HepG2 (cell line): Measurements from ENCODE around the gene MTARC1. TPM values are rescaled to one million over a fixed set of nuclear protein-coding genes. Genes with fewer than 3 reads are reported as not detected.
A peak's percentile ranks its signal among the peaks of the same experiment; 100 is the strongest.

ENCODE experiments used
- AKAP8 ChIP-seq: sonication (generic); formaldehyde crosslinking; IDR thresholded peaks from 2 replicates; pipeline ENCODE4 v1.5.1; 2020; ENCODE audit warnings: mild to moderate bottlenecking, missing genetic modification reagents
- BCL6 ChIP-seq: IDR thresholded peaks from 2 replicates; pipeline ENCODE4 v1.6.1; 2016; ENCODE audit warnings: missing genetic modification reagents, missing compliant biosample characterization
- CBFB ChIP-seq: sonication (generic); formaldehyde crosslinking; IDR thresholded peaks from 2 replicates; pipeline ENCODE4 v1.4.0; 2020; ENCODE audit warnings: missing genetic modification reagents
- HNRNPLL ChIP-seq: fragments of 200-400 bp; formaldehyde crosslinking; IDR thresholded peaks from 2 replicates; pipeline ENCODE4 v1.6.1; 2017; ENCODE audit warnings: mild to moderate bottlenecking, low read depth, low read length; ENCODE audit not compliant: poor library complexity, severe bottlenecking
- MYNN ChIP-seq: sonication (generic); formaldehyde crosslinking; IDR thresholded peaks from 2 replicates; pipeline ENCODE4 v1.4.0; 2020; ENCODE audit warnings: mild to moderate bottlenecking, low read depth, missing genetic modification reagents
- NCOA5 ChIP-seq: sonication (generic); formaldehyde crosslinking; IDR thresholded peaks from 2 replicates; pipeline ENCODE4 v1.4.0; 2020; ENCODE audit warnings: missing genetic modification reagents
- NFATC3 ChIP-seq: sonication (generic); formaldehyde crosslinking; IDR thresholded peaks from 2 replicates; pipeline ENCODE4 v1.5.1; 2020; ENCODE audit warnings: mild to moderate bottlenecking, missing genetic modification reagents
- RCOR2 ChIP-seq: IDR thresholded peaks from 2 replicates; pipeline ENCODE4 v1.6.1; 2016; ENCODE audit warnings: missing biosample characterization, missing genetic modification reagents
- REXO4 ChIP-seq: sonication (generic); formaldehyde crosslinking; IDR thresholded peaks from 2 replicates; pipeline ENCODE4 v1.8.0; 2022; ENCODE audit warnings: missing genetic modification reagents, mild to moderate bottlenecking, borderline replicate concordance
- SP5 ChIP-seq: IDR thresholded peaks from 2 replicates; pipeline ENCODE4 v1.6.1; 2016; ENCODE audit warnings: low read depth, borderline replicate concordance
- TBP ChIP-seq: sonication (generic); formaldehyde crosslinking; IDR thresholded peaks from 2 replicates; pipeline ENCODE4 v1.5.0; 2020; ENCODE audit warnings: missing genetic modification reagents
- ZBTB42 ChIP-seq: sonication (generic); formaldehyde crosslinking; IDR thresholded peaks from 2 replicates; pipeline ENCODE4 v1.5.0; 2020; ENCODE audit warnings: mild to moderate bottlenecking, missing genetic modification reagents
- ZNF225 ChIP-seq: sonication (generic); formaldehyde crosslinking; IDR thresholded peaks from 2 replicates; pipeline ENCODE4 v1.4.0; 2020; ENCODE audit warnings: mild to moderate bottlenecking, missing genetic modification reagents
- ZNF251 ChIP-seq: sonication (generic); formaldehyde crosslinking; IDR thresholded peaks from 2 replicates; pipeline ENCODE4 v1.9.0; 2021; ENCODE audit warnings: mild to moderate bottlenecking, missing genetic modification reagents
- ZNF432 ChIP-seq: sonication (generic); formaldehyde crosslinking; IDR thresholded peaks from 2 replicates; pipeline ENCODE4 v1.5.0; 2020; ENCODE audit warnings: missing genetic modification reagents, mild to moderate bottlenecking, borderline replicate concordance
- ZNF589 ChIP-seq: sonication (generic); formaldehyde crosslinking; conservative IDR thresholded peaks from 2 replicates; pipeline ENCODE4 v1.8.0; 2022; ENCODE audit warnings: mild to moderate bottlenecking, moderate library complexity, missing genetic modification reagents
- ZNF598 ChIP-seq: sonication (generic); formaldehyde crosslinking; IDR thresholded peaks from 2 replicates; pipeline ENCODE4 v1.5.1; 2020; ENCODE audit warnings: mild to moderate bottlenecking, missing genetic modification reagents, borderline replicate concordance
- ZNF615 ChIP-seq: sonication (generic); formaldehyde crosslinking; IDR thresholded peaks from 2 replicates; pipeline ENCODE4 v1.5.0; 2020; ENCODE audit warnings: mild to moderate bottlenecking, missing genetic modification reagents, borderline replicate concordance
- polyA plus RNA-seq, 8 experiments: library from polyadenylated mRNA; depleted of rRNA in 3 of 8; stranded (reverse) in 7 of 8; unstranded in 1 of 8; fragments of >200 nt; fragmentation: Illumina TruSeq in 4 of 8; extraction: Trizol in 4 of 8; gene quantifications; 2 replicates each; pipeline versions ENCODE4 v1.2.1 to v1.2.3, GENCODE V29; 2011 to 2016; ENCODE audit warnings: low read depth in 4 of 8, missing spikeins in 1 of 8, mixed read lengths in 1 of 8; ENCODE audit not compliant: insufficient read depth in 1 of 8
- total RNA-seq, 5 experiments: library from RNA; depleted of rRNA; stranded (reverse); fragments of >200 nt; fragmentation: Illumina TruSeq; extraction: Trizol; gene quantifications; 2 replicates each; pipeline ENCODE4 v1.2.3, GENCODE V29; 2016; ENCODE audit warnings: low read depth in 1 of 5
- TF ChIP-seq, protein P1 (sequence below): sonication (generic); formaldehyde crosslinking; IDR thresholded peaks from 2 replicates; pipeline ENCODE4 v1.9.0; 2021; ENCODE audit warnings: missing genetic modification reagents, mild to moderate bottlenecking, borderline replicate concordance
- TF ChIP-seq, protein P2 (sequence below): sonication (generic); formaldehyde crosslinking; IDR thresholded peaks from 2 replicates; pipeline ENCODE4 v1.4.0; 2020; ENCODE audit warnings: low read depth, mild to moderate bottlenecking, missing genetic modification reagents
- TF ChIP-seq, protein P3 (sequence below): sonication (generic); formaldehyde crosslinking; IDR thresholded peaks from 2 replicates; pipeline ENCODE4 v1.4.0; 2020; ENCODE audit warnings: missing genetic modification reagents, mild to moderate bottlenecking, borderline replicate concordance
- TF ChIP-seq, protein P4 (sequence below): sonication (generic); formaldehyde crosslinking; IDR thresholded peaks from 2 replicates; pipeline ENCODE4 v1.5.1; 2020; ENCODE audit warnings: missing genetic modification reagents, mild to moderate bottlenecking, borderline replicate concordance
- TF ChIP-seq, protein P5 (sequence below): sonication (generic); formaldehyde crosslinking; IDR thresholded peaks from 2 replicates; pipeline ENCODE4 v1.8.0; 2022; ENCODE audit warnings: mild to moderate bottlenecking, missing genetic modification reagents, moderate library complexity

The MTARC1 gene
- total and polyA plus RNA-seq, 2 of the 13 experiments (the other 11 are each of a cell fraction or from before 2014, with no cell fraction given), result 19.4 to 106 TPM

DNA sequence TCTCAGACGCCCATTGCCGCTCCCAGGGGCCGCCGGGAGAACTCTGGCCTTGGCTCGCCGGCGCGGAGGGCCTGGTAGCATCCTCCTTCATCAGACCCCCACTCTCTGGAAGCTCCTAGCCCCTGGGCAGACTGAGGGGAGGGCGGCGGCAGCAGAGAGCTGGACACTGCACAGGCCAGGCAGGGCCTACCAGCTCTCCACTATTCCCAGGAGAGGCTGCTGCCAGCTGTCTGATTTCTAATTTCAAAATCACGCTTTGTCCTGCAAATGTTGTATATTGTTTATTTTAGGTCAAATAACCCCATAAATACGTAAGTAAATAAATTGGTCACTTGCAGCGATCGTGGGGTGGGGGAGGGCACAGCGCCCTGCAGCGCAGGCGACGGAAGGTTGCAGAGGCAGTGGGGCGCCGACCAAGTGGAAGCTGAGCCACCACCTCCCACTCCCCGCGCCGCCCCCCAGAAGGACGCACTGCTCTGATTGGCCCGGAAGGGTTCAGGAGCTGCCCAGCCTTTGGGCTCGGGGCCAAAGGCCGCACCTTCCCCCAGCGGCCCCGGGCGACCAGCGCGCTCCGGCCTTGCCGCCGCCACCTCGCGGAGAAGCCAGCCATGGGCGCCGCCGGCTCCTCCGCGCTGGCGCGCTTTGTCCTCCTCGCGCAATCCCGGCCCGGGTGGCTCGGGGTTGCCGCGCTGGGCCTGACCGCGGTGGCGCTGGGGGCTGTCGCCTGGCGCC lies at the start of gene MTARC1 (continued):
- TF ChIP-seq, protein P1, sequence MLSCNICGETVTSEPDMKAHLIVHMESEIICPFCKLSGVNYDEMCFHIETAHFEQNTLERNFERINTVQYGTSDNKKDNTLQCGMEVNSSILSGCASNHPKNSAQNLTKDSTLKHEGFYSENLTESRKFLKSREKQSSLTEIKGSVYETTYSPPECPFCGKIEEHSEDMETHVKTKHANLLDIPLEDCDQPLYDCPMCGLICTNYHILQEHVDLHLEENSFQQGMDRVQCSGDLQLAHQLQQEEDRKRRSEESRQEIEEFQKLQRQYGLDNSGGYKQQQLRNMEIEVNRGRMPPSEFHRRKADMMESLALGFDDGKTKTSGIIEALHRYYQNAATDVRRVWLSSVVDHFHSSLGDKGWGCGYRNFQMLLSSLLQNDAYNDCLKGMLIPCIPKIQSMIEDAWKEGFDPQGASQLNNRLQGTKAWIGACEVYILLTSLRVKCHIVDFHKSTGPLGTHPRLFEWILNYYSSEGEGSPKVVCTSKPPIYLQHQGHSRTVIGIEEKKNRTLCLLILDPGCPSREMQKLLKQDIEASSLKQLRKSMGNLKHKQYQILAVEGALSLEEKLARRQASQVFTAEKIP (CRISPR knock-in tag), result no peak
- peak; percentile 75 for TF ChIP-seq HNRNPLL
- TF ChIP-seq NCOA5 (CRISPR knock-in tag), result no peak
- TF ChIP-seq, protein P2, sequence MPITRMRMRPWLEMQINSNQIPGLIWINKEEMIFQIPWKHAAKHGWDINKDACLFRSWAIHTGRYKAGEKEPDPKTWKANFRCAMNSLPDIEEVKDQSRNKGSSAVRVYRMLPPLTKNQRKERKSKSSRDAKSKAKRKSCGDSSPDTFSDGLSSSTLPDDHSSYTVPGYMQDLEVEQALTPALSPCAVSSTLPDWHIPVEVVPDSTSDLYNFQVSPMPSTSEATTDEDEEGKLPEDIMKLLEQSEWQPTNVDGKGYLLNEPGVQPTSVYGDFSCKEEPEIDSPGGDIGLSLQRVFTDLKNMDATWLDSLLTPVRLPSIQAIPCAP, result no peak
- TF ChIP-seq, protein P3, sequence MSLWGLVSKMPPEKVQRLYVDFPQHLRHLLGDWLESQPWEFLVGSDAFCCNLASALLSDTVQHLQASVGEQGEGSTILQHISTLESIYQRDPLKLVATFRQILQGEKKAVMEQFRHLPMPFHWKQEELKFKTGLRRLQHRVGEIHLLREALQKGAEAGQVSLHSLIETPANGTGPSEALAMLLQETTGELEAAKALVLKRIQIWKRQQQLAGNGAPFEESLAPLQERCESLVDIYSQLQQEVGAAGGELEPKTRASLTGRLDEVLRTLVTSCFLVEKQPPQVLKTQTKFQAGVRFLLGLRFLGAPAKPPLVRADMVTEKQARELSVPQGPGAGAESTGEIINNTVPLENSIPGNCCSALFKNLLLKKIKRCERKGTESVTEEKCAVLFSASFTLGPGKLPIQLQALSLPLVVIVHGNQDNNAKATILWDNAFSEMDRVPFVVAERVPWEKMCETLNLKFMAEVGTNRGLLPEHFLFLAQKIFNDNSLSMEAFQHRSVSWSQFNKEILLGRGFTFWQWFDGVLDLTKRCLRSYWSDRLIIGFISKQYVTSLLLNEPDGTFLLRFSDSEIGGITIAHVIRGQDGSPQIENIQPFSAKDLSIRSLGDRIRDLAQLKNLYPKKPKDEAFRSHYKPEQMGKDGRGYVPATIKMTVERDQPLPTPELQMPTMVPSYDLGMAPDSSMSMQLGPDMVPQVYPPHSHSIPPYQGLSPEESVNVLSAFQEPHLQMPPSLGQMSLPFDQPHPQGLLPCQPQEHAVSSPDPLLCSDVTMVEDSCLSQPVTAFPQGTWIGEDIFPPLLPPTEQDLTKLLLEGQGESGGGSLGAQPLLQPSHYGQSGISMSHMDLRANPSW (CRISPR knock-in tag), result no peak
- TF ChIP-seq CBFB (CRISPR knock-in tag), result 0 out of 2 replicates have a peak, but pooled peaks have one; percentile 28
- TF ChIP-seq ZNF598 (CRISPR knock-in tag), result 0 out of 2 replicates have a peak, but pooled peaks have one; percentile 25
- TF ChIP-seq REXO4 (CRISPR knock-in tag), result no peak
- no peak; the same call in 1 of the 2 replicates for TF ChIP-seq ZNF589 (CRISPR knock-in tag)
- TF ChIP-seq NFATC3 (CRISPR knock-in tag), result no peak
- TF ChIP-seq, protein P4, sequence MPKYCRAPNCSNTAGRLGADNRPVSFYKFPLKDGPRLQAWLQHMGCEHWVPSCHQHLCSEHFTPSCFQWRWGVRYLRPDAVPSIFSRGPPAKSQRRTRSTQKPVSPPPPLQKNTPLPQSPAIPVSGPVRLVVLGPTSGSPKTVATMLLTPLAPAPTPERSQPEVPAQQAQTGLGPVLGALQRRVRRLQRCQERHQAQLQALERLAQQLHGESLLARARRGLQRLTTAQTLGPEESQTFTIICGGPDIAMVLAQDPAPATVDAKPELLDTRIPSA (CRISPR knock-in tag), result peak; percentile 80; the same call in 1 of the 2 replicates
- TF ChIP-seq AKAP8, result no peak
- no peak for TF ChIP-seq RCOR2 (CRISPR knock-in tag)
- no peak for TF ChIP-seq ZNF432 (CRISPR knock-in tag)
- TF ChIP-seq ZNF251 (CRISPR knock-in tag), result no peak
- no peak for TF ChIP-seq TBP (CRISPR knock-in tag)
- peak; percentile 74; the same call in 1 of the 2 replicates for TF ChIP-seq SP5 (CRISPR knock-in tag)
- TF ChIP-seq, protein P5, sequence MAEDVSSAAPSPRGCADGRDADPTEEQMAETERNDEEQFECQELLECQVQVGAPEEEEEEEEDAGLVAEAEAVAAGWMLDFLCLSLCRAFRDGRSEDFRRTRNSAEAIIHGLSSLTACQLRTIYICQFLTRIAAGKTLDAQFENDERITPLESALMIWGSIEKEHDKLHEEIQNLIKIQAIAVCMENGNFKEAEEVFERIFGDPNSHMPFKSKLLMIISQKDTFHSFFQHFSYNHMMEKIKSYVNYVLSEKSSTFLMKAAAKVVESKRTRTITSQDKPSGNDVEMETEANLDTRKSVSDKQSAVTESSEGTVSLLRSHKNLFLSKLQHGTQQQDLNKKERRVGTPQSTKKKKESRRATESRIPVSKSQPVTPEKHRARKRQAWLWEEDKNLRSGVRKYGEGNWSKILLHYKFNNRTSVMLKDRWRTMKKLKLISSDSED, result no peak
- no peak for TF ChIP-seq MYNN
- peak; percentile 48 for TF ChIP-seq BCL6 (CRISPR knock-in tag)
- peak; percentile 35; the same call in 1 of the 2 replicates for TF ChIP-seq ZNF225 (CRISPR knock-in tag)
- TF ChIP-seq ZBTB42, result no peak
- no peak for TF ChIP-seq ZNF615 (CRISPR knock-in tag)
